Endothelial cell of umbilical vein (primary cell): ENCODE results near the gene HOXA13.

Experiments used
- CTCF ChIP-seq, 2 donors: IDR thresholded peaks; 1 replicate in 1 of 2; 2 replicates in 1 of 2; pipeline ENCODE4 v1.5.1; 2011; ENCODE audit warnings: low read length in 2 of 2, mild to moderate bottlenecking in 2 of 2, moderate library complexity in 2 of 2, control low read depth in 1 of 2, inconsistent platforms in 1 of 2, low read depth in 1 of 2; ENCODE audit not compliant: insufficient read depth in 1 of 2; ENCODE audit errors: extremely low read depth in 1 of 2
- EZH2 ChIP-seq: IDR thresholded peaks from 2 replicates; pipeline ENCODE4 v1.6.1; 2012; ENCODE audit warnings: borderline replicate concordance, low read depth, mild to moderate bottlenecking, moderate library complexity, low read length, inconsistent platforms; ENCODE audit not compliant: severe bottlenecking
- FOS ChIP-seq: IDR thresholded peaks from 2 replicates; pipeline ENCODE4 v1.6.1; 2011; ENCODE audit warnings: mild to moderate bottlenecking, low read length, moderate library complexity, borderline replicate concordance; ENCODE audit not compliant: insufficient read depth
- GATA2 ChIP-seq: IDR thresholded peaks from 2 replicates; pipeline ENCODE4 v1.7.0; 2011; ENCODE audit warnings: low read depth, mild to moderate bottlenecking, moderate library complexity, mixed read lengths, low read length; ENCODE audit not compliant: insufficient read length, insufficient read depth
- JUN ChIP-seq: IDR thresholded peaks from 2 replicates; pipeline ENCODE4 v1.6.1; 2011; ENCODE audit warnings: borderline replicate concordance, low read depth; ENCODE audit not compliant: insufficient read length, insufficient read depth
- MAX ChIP-seq: IDR thresholded peaks from 2 replicates; pipeline ENCODE4 v1.6.1; 2011; ENCODE audit not compliant: insufficient read depth, insufficient read length
- MYC ChIP-seq: IDR thresholded peaks from one replicate; pipeline ENCODE4 v1.6.1; 2011; ENCODE audit warnings: mild to moderate bottlenecking, low read depth, low read length
- POLR2A ChIP-seq: IDR thresholded peaks from 2 replicates; pipeline ENCODE4 v1.6.1; 2012; ENCODE audit warnings: low read depth, mild to moderate bottlenecking, control low read depth, low read length
- POLR2AphosphoS5 ChIP-seq: IDR thresholded peaks from 2 replicates; pipeline ENCODE4 v1.6.1; 2012; ENCODE audit warnings: low read depth, mild to moderate bottlenecking, control low read depth, low read length, moderate library complexity; ENCODE audit not compliant: insufficient read depth

GRCh38 chr7:27177795-27178320, 22.0 kb downstream of the HOXA13 start:
- TF ChIP-seq CTCF (IDR thresholded peaks at IDR 0.05; ENCODE audit: extremely low read depth in 1 of 2, insufficient read depth in 1 of 2, low read depth in 1 of 2, low read length in 2 of 2) (no peak), POLR2AphosphoS5 (no peak), EZH2 (no peak), POLR2A (no peak), MAX (no peak), FOS (no peak), JUN (no peak), MYC (no peak), GATA2 (no peak)
